ENCODE results near the gene GCN1.

- TF ChIP-seq EZH2 (IDR thresholded peaks at IDR 0.05; ENCODE audit: low read depth) (no peak), CTCF (conservative IDR thresholded peaks at IDR 0.05) (no peak)
Observed at GRCh38 chr12:120207227-120207626, 12.7 kb upstream of the GCN1 start.

Data from PC-9 (cell line).